HCT116 (cell line): ENCODE data around the gene ZNF584.

Experiments used
- MAX ChIP-seq: IDR thresholded peaks from 2 replicates; pipeline ENCODE4 v1.6.1; 2012
- POLR2A ChIP-seq: IDR thresholded peaks from 2 replicates; pipeline ENCODE4 v1.7.0; 2011; ENCODE audit warnings: borderline replicate concordance; ENCODE audit not compliant: insufficient read depth, insufficient read length; ENCODE audit errors: extremely low read depth
- REST ChIP-seq: IDR thresholded peaks from 2 replicates; pipeline ENCODE4 v1.6.1; 2012; ENCODE audit warnings: low read depth
- SIN3A ChIP-seq: IDR thresholded peaks from 2 replicates; pipeline ENCODE4 v1.6.1; 2012; ENCODE audit warnings: low read depth
- TF ChIP-seq, protein P1 (sequence below), 3 experiments: fragments of 200-600 bp in 1 of 3; sonication (generic) in 1 of 3; IDR thresholded peaks in 2 of 3; conservative IDR thresholded peaks in 1 of 3; 2 replicates each; pipeline ENCODE4 v1.5.1; 2012 to 2017; ENCODE audit warnings: low read depth in 2 of 3, low read length in 2 of 3, antibody characterized with exemption in 1 of 3, borderline replicate concordance in 1 of 3, control low read depth in 1 of 3, mild to moderate bottlenecking in 1 of 3, mixed read lengths in 1 of 3, mixed run types in 1 of 3, moderate library complexity in 1 of 3; ENCODE audit not compliant: insufficient read depth in 1 of 3

- TF ChIP-seq MAX: peak; percentile 79
- peak; percentile 94 for TF ChIP-seq SIN3A
- TF ChIP-seq, protein P1, sequence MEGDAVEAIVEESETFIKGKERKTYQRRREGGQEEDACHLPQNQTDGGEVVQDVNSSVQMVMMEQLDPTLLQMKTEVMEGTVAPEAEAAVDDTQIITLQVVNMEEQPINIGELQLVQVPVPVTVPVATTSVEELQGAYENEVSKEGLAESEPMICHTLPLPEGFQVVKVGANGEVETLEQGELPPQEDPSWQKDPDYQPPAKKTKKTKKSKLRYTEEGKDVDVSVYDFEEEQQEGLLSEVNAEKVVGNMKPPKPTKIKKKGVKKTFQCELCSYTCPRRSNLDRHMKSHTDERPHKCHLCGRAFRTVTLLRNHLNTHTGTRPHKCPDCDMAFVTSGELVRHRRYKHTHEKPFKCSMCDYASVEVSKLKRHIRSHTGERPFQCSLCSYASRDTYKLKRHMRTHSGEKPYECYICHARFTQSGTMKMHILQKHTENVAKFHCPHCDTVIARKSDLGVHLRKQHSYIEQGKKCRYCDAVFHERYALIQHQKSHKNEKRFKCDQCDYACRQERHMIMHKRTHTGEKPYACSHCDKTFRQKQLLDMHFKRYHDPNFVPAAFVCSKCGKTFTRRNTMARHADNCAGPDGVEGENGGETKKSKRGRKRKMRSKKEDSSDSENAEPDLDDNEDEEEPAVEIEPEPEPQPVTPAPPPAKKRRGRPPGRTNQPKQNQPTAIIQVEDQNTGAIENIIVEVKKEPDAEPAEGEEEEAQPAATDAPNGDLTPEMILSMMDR (IDR thresholded peaks at IDR 0.05 in 2 of 3, conservative IDR thresholded peaks at IDR 0.05 in 1 of 3; ENCODE audit: borderline replicate concordance in 1 of 3, insufficient read depth in 1 of 3, low read depth in 2 of 3, low read length in 2 of 3): no peak
- no peak for TF ChIP-seq REST
- peak; percentile 67 for TF ChIP-seq POLR2A
These were observed 21.7 kb upstream of the ZNF584 start, which contains the start of gene RPS5 for GRCh38 chr19:58386576-58387337.
